ENCODE results near the gene KHK.
"Not testable (repeated sequence)": the region's sequence is repeated elsewhere in the genome, so short reads cannot be mapped to it uniquely, and the experiment has no call there.

The KHK gene

GRCh38 chr2:27060323-27060722 is 26.2 kb upstream of the KHK start:
- no peak for DNase-seq

GRCh38 chr2:27065128-27065527 is 21.4 kb upstream of the KHK start:
- no peak for DNase-seq

- DNase-seq = peak; percentile 13
Measured at GRCh38 chr2:27067385-27067784, 19.2 kb upstream of the KHK start.

- DNase-seq = peak; percentile 18
Measured at GRCh38 chr2:27069436-27069835, 17.1 kb upstream of the KHK start.

- no peak for DNase-seq
Measured at GRCh38 chr2:27069961-27070618, 16.5 kb upstream of the KHK start.

- no peak for DNase-seq
Measured at GRCh38 chr2:27070653-27071276, 15.8 kb upstream of the KHK start.

- peak; percentile 95 for DNase-seq
Measured at GRCh38 chr2:27071277-27071989, 15.1 kb upstream of the KHK start, which contains the start of gene OST4. OST4 (minus strand) TSS chr2:27071654.

- peak; percentile 91 for DNase-seq
Measured at GRCh38 chr2:27071990-27072830, 14.4 kb upstream of the KHK start.

- no peak for DNase-seq
Measured at GRCh38 chr2:27072920-27073319, 13.7 kb upstream of the KHK start.

GRCh38 chr2:27073782-27074181 is 12.8 kb upstream of the KHK start:
- DNase-seq = no peak

GRCh38 chr2:27074738-27075565 is 11.6 kb upstream of the KHK start:
- DNase-seq = peak; percentile 64

- DNase-seq = not testable (repeated sequence)
Measured at GRCh38 chr2:27075566-27075871, 11.1 kb upstream of the KHK start.

- no peak for DNase-seq
Measured at GRCh38 chr2:27076323-27076722, 10.2 kb upstream of the KHK start.

GRCh38 chr2:27077231-27077630 is 9.3 kb upstream of the KHK start:
- DNase-seq = no peak

- peak; percentile 93 for DNase-seq
Measured at GRCh38 chr2:27078267-27079194, 8.0 kb upstream of the KHK start, which contains the start of gene EMILIN1. EMILIN1 (plus strand) TSS chr2:27078615; CDS start chr2:27079066, 451 bp downstream.

GRCh38 chr2:27079233-27080139 is 7.1 kb upstream of the KHK start:
- DNase-seq = no peak

- no peak for DNase-seq
Measured at GRCh38 chr2:27080140-27080469, 6.5 kb upstream of the KHK start.

GRCh38 chr2:27080603-27080936 is 6.0 kb upstream of the KHK start:
- DNase-seq = no peak

GRCh38 chr2:27081984-27082772 is 4.4 kb upstream of the KHK start:
- no peak for DNase-seq

Data from right forelimb (tissue), 1 donor.